Fibroblast of skin of scalp (primary cell): ENCODE data around the gene CBX7.
"Not testable (repeated sequence)": the region's sequence is repeated elsewhere in the genome, so short reads cannot be mapped to it uniquely, and the experiment has no call there.

Source experiments
- DNase-seq: peaks from one replicate; pipeline ENCODE4 v3.0.0-alpha.2; 2013

CBX7 gene

GRCh38 chr22:39173787-39174497 lies 21.5 kb upstream of the CBX7 start:
- no peak for DNase-seq

DNA sequence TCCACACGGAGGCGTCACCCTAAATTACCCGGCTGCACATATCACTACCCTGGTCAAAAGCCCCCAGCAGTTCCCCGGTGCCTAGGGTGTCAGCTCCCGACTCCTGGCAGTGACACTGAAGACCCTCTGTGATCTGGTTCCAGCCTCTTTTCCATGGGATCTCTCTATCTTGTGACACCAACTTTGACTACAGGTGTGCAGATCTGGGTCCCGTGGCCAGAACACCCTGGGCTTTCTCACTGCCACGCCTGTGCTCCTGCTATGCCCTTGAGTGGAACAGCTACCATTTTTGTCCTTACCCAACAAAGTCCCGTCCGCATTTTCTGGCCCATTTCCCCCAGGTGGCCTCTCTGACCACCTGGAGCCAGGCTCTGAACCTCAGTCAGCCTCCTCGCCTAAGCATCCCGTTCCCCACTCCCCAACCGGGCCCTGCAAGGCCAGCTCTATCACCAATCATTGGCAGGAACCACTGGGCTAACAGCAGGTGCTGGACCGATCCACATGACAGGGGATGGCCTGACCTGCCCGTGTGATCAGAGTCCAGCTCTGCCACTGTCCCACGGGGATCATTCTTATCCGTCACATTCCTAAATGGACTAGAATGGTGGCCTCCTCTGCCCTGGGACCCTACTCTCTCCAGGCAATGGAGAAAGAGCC lies 20.7 kb upstream of the CBX7 start:
- DNase-seq = no peak

DNA sequence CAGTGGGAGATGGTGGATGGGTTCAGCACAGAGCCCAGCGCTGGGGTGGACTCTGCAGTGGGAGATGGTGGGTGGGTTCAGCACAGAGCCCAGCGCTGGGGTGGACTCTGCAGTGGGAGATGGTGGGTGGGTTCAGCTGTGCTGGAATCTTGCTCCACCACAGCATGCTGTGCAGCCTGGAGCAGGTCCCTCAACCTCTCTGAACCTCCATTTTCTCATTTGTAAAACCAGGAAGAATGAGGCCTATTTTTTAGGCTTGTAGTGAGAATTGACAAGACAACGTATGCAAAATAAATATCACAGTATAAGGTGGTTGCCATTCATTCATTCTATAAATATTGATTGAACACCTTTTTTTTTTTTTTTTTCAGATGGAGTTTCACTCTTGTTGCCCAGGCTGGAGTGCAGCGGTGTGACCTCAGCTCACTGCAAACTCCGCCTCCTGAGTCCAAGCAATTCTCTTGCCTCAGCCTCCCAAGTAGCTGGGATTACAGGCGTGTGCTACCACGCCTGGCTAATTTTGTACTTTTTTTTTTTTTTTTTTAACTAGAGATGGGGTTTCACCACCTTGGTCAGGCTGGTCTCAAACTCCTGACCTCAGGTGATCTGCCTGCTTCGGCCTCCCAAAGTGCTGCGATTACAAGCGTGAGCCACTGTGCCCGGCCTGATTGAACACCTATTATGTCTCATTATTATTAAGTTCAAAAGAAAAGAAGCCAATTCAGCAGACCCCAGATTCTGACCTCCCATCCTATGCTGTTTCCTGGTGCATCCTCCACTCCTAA lies 20.0 kb upstream of the CBX7 start:
- not testable (repeated sequence) for DNase-seq

DNA sequence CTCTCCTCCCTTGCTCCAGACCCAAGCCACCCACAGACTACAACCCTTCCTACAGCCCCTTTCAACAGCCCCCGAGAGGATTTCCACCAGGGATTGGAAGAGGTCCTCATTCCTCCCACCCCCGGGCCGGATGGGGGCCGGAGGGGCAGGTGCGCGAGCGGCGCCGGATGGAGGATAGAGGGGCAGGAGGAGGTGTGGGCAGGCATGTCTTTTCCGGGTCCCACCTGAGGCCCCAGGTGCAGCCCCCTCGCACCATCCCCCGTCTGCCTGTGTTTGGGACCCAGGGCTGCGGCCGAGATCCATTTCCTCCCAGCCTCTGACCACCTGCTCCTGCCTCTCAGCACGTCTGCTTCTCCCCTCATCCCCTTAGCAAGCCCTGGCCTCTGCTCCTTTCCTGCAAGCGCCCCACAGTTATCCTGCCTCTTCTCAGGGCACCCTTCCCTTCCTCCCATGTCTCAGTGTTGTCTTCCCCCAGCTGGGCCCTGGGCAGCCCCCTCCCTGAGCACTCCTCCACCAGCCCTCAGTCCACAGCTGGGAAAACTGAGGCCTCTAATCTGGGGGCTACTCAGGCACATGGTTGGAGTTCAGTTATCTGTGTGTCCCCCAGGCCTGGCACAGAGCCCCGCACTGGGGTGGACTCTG lies 19.3 kb upstream of the CBX7 start:
- DNase-seq = no peak

DNA sequence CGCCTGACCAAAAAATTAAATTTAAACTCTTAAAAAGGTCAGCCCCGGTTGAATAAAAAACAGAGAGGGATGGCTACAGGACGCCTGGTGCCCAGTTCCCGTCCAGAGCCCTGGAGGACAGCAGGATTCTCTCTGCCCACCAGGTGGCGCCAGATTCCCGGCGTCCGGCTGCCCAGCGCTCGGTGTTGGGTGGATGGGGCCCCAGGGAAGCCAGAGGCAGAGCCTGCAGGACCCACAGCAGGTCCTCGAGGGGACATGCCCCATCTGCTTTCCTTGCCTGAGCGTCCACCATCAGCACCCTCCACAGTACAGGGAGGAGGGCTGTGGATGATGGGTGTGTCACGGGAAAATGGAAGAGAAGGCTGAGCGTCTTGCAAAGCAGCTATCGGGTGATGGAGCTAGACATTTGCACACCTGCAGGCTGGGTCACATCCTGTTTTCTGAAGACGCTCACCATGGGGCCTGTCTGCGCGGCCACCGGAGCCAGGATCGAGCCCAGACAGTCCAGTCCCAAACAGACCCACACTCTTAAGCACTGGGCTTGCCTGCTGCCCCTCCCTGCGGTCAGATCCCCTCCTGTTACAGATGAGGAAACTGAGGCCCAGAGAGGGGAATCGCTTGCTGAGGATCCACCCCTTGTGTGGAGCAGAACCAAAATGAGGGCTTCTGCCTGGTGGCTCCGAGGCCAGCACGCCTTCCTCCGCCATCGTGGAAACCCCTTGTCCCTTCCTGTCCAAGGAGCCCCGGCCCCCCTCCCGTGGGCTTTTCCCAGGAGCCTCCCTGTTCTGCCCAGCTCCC lies 18.5 kb upstream of the CBX7 start:
- peak; percentile 77 for DNase-seq

- DNase-seq = no peak
These were observed 17.5 kb upstream of the CBX7 start for GRCh38 chr22:39169797-39170466.

- no peak for DNase-seq
These were observed 14.1 kb upstream of the CBX7 start for GRCh38 chr22:39166547-39166946.

- DNase-seq = not testable (repeated sequence)
These were observed 3.6 kb upstream of the CBX7 start for GRCh38 chr22:39156093-39156492.

DNA sequence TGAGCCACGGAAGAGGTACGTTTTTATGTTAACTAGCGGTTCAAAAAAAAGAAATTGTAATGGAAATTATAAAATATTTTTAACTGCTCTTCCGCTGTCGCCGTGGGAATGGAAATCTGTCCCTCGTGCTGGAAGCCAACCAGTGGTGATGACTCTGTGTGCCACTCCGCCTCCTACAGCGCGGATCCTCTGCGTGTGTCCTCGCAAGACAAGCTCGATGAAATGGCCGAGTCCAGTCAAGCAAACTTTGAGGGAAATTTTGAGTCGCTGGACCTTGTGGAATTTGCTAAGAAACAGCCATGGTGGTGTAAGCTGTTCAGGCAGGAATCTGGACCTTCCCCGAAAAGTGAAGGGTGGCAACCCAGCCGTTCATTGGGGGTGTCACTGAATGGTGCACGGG lies 2.9 kb upstream of the CBX7 start:
- no peak for DNase-seq

DNA sequence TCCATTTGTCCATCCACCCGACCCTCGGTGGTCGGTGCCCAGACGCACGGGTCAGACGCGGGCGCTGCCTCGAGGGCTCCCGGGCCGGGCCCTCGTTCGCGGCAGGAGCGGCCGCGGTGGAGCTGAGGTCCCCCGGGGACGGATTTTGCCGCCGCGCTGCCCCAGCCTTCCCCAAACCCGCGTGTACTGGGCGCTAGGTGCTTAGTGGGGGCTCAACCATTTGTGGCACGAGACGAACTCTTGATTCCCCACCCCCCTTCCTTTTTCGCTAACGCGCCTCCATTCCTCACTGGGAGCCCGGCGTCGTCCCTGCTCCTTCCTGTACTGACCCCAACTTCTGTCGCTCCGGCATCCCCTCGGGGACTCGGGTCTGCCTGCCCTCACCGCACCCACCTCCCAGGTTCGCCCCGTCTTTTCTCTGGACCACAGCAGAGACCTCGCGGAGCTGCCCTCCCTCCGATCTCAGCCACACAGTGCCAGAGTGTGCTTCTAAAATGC lies 789 bp upstream of the CBX7 start:
- DNase-seq = no peak

DNA sequence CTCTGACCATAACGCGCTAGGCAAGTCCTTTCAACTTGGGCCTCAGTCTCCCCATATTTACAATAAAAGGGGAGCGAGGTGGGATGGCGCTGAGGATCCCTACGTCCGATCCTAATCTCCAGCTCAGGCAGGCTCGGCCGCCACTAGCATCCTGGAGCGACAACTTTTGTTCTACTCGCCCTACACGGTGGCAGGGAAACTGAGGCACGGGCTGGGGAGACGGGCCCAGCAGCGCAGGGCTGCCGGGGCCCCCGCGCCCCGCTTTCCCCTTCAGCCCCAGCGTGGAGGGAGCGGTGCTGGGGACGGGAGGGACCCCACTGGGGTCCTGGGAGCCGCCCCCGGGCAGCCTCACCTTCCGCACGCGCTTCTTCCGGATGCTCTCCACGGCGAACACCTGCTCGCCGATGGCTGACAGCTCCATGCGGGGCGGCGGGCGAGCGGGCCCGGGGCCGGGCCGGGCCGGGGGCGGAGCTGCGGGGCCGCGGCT lies 413 bp downstream of the CBX7 start:
- DNase-seq = no peak

GRCh38 chr22:39151329-39151975 lies 1.0 kb downstream of the CBX7 start:
- no peak for DNase-seq

DNA sequence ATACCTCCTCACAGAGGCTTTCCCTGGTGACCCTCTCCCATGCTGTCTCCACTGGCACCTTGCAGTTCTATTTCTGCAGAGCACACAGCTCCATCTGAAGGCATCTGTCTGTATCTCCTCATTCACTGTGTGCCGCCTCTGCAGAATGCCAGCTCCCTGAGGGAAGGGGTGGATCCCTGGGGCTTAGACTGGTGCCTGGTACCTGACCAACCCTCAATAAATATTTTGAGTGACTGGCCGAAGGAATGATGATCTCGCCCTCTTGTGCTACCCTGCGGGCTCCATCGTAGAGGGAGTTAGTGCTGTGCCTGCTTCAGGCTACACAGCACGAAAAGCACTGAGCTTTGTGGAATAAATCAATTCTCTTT lies 1.6 kb downstream of the CBX7 start:
- DNase-seq = no peak

DNA sequence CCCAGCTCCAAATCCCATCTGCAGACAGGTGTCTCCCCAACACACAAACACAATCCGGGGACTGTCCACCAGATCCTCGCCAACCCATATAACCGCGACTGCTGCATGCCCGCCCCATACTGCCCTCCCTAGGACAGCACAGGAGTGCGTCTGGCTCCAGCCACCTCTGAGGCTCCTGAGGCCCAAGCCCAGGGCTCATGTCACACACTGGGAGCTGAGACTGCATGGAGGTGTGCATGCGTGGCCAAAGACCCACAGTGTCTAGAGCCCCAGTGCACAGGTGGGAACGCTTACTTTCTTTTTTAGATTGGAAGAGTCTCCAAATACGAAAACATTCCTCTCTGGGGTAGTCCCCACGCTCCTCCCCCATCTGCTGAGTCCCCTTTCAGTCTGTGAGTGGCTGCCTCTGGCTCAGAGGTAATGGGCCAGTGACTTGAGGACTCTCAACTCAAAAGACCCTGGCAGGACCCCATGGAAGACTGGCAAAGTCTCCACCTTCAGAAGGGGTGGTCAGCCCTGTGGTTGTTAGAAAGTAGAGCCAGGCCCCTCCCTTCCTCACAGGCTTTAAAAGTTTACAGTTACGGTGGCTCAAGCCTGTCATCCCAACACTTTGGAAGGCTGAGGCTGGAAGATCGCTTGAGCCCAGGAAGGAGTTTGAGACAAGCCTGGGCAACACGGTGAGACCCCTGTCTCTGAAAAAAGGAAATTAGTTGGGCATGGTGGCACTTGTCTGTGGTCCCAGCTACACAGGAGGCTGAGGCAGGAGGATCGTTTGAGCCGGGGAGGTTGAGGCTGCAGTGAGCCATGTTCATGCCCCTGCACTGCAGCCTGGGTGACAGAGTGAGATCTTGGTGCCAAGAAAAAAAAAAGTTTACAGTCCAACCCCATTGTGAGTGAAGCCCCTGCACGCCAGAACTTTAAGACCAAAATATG lies 2.3 kb downstream of the CBX7 start:
- no peak for DNase-seq

- peak; percentile 12 for DNase-seq
These were observed 3.5 kb downstream of the CBX7 start for GRCh38 chr22:39148727-39149535.

GRCh38 chr22:39148026-39148726 lies 4.3 kb downstream of the CBX7 start:
- DNase-seq = no peak

GRCh38 chr22:39147335-39148025 lies 5.0 kb downstream of the CBX7 start:
- no peak for DNase-seq
